GM21717 (cell line): ENCODE measurements around the gene AFAP1L1.

ENCODE experiments used
- ATAC-seq: cut with Tn5 transposase; IDR thresholded peaks from one replicate; pipeline ENCODE4 v1.9.1; 2021; ENCODE audit warnings: mild to moderate bottlenecking, moderate library complexity; ENCODE audit not compliant: unreplicated experiment

Gene AFAP1L1

DNA sequence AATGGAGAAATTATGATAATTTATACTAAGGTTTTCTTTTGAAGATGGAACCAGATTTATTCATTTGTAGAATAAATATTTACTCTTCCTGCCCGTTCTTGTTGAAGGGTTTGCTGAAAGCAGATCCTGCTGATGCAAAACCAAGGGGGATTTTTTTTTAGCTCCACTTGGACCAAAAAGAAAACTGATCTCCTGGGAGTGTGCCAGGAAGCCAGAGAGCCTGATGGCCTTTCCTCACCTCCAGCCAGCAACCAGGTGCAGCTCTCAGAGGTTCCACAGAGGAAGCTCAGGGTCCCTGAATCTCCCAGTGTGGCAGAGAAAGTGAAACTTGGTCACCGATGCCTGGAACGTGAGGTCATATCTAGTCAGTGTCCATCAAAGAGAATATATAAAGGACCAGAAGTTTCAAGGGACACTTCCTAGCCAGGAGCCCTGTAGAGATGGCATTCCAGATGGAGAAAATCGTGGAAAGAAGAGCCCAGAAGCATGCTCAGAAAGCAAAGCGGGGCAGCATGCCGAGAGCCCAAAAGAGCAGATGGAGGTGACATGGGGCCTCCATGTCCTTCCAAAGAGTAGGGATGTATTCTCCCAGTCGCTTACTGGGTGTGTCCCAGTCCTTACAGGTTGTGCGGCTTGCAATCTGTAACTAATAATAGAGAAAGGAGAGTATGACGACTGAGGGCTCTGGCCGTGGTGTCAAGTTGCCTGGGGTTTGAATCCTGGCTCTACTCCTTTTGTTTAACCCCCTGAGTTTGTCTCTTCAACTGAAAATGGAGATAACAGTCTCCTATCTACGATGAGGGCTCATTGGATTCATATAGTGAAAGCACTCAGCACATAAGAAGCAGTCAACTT lies 12.2 kb downstream of the AFAP1L1 start:
- ATAC-seq, result no peak

DNA sequence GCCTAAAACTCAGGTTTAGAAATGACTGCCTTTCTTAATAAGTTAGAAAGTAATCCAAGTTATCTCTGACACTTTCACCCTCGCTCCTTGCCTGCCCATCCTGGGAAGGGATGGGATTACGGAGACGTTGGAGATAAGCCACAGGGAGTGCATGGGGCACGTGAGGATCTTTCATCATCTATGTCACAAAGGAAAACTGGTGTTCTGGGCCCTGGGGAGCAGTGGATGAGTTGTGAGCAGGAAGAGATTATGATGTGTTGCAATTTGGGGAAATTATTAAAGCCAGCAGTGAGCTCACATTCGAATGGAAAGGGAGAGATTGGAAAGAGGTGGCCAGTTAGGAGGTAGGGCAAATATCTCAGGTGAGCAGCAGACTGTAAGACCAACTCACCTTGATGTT lies 12.8 kb downstream of the AFAP1L1 start:
- no peak for ATAC-seq

DNA sequence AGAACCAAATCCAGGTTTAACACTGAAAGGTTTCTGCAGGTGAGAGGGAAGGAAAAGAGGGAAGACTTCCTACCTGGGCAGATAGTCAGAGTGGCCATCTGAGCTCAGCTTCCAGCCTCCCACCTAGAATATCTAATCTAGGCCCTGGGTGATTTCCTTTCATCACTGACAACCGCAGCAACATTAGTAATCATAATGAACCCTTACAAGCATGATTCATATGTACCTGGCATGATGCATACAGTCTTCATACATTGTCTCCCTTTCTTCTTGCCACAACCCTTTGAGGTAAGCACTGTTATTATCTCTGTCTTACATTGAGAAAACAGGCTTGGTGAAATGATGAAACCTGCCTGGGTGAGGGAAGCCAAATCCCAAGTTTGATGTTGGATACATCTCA lies 13.5 kb downstream of the AFAP1L1 start:
- ATAC-seq, result no peak

DNA sequence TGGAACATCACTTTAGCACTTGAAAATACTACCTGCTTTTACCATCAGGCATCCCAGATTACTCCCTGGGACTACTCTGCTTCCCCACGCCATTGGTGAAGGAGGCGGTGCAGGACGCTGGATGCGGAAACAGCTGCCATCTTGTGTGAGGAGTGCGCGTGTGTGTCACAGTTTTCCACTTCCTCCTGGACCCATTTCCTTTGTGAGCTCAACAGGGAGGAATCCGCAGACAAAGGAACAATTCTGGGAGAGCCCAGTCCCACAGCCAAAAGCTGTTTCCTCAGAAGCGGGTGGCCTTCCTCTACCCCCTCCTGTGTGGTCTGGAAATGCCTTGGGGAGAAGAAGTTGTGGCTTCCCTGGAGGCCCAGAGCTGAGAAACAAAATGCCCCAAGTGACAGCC lies 16.8 kb downstream of the AFAP1L1 start:
- no peak for ATAC-seq

DNA sequence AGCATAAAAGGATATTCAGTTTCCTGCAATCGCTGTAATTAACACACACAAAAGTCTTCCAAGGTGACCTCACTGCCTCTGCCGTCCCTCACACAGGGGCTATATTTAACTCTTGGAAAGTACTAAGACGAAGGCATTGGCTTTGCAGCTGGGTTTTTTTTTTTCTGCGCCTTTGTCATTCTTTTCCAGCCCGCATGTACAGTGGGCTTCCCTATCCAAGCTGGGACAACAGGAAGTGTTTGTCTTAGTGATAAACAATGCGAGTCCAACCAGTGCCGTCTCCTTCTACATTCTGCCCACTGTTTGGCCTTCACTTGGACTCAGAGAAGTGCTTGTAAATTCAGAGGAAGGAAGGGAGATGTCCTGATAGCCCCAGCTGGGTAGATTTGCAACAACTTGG lies 17.6 kb downstream of the AFAP1L1 start:
- no peak for ATAC-seq

DNA sequence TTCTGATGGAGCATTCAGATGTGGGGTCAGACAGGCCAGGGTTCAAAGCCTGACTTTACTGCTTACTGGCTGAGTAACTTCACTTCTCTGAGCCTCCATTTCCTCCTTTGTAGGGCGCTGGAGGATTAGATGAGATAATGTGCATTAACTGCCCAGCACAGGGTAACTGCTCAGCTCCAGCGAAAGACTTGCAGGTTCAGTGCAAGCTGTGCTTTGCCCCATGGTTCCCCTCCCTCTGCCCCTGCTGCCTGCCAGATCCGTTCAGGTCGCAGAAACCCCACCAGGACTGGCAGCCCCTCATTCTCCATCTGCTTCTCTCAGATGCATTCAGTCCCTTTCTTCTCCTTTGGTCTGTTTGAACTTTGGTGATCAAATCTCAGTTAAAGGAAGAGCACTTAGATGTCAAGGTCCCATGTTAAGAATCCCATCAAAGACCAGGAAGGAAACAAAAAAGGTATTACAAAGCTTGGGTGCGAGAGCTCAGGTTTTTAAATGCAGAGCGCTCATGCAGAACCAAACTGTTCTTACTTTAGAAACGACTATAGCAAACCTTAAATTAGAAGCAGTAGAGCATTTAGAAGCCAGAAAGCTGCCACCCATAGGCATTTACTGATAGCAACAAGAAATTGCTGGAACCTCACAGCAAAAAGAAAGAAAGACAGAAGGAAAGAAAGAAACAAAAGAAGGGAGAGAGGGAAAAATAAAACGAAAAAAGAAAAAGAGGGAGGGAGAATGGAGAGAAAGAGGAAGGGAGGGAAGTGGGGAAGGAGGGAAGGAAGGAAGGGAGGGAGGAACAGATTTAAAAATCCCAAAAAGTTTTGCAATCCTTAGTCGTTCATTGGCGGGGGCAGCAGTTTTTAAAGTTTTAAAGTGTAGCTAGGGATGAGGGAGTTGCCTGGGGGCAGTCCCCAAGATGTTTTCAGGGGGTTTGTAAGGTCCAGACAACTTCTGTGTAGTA lies 23.5 kb downstream of the AFAP1L1 start:
- no peak for ATAC-seq

DNA sequence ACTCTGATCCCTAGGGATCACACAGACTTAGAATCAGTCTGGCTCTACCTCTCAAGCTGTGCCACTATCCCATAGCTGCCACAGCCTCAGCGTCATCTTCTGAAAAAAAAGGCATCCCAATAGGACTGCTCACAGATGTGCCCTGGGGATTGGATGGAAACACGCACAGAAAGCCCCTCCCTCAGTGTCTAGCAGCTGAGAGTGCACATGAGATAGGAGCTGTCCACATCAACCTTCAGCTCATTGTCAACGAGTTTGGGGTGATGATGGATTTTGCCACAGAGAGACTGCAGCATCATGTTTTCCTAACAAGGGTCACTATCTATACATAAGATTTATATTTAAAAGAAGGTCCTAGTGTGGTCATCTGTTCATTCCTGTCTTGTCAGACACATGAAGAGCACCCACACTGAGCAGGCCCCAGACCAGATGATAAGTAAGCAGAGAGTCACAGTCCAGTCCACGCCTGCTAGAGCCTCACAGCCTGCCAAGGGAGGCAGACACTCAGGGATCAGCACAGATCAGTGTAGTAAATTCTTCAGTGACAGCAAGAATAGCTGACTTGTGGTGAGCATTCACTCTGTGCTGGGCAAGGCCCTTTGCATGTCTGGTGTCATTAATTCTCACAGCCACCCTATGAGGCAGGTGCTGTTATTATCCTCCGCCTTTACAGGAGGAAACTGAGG lies 25.8 kb downstream of the AFAP1L1 start:
- no peak for ATAC-seq

DNA sequence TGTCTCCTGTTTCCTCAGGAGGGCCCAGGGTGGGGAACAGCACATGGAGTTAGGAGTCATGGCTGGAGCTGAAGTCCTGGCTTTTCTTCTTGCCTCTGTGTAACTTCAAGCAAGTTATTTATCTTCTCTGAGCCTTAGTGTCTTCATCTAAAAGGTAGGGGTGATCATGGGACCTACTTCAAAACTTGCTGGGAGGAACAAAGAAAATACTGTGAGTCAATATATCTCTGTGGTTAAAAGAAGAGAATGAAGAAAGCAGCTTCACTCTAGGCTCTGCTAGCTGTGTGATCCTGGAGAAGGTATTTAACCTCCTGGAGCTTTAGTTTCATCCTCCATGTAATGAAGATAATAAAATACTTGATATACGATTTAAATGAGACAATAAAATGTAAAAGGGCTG lies 26.5 kb downstream of the AFAP1L1 start:
- no peak for ATAC-seq

DNA sequence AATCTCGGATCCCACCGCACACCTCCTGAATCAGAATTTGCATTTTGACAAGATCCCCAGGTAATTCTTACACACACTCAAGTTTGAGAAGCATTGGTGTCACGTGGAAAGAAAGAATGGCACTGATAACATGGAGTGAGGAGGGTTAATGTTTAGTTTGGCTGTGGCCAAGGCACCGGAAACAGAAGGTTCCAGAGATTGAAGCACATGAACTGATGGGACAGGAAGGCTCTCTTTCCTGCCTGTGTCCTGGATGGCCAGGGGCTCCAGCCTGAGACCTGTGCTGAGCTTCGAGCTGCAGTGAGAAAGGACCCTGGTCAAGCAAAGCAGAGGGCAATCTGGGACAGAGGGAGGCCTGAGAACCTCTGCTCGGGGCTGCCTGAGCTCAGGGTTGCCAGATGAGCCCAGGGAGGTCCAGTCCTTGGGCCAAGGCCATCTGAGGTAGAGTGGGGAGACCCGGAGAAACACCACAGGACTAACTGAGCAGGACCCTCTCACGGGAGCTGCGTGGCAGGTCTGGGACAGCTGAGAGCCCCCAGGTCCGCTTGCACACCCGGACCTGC lies 27.3 kb downstream of the AFAP1L1 start:
- ATAC-seq, result no peak

DNA sequence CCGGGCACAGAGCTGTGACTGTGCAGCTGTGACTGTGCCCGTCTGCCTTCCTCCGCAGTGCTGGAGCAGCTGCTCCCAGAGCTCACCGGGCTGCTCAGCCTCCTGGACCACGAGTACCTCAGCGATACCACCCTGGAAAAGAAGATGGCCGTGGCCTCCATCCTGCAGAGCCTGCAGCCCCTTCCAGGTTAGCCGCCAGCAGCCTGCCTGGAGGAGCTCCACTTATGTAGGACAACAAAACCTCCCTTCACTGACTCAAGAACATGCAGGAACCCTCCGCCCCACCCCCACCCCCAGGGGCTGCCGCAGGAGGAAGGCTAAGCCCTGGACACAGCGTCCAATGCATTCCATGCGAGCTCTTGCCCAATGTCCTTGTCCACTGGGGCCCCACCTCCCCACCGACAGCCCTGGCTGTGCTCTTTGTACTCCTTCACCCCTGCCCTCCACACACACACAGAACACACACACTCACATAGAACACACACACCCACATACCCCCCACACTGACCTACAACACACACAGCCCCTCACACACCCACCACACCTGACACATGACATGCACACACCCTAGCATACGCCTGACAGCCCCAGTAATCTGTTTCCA lies 27.9 kb downstream of the AFAP1L1 start:
- no peak for ATAC-seq

DNA sequence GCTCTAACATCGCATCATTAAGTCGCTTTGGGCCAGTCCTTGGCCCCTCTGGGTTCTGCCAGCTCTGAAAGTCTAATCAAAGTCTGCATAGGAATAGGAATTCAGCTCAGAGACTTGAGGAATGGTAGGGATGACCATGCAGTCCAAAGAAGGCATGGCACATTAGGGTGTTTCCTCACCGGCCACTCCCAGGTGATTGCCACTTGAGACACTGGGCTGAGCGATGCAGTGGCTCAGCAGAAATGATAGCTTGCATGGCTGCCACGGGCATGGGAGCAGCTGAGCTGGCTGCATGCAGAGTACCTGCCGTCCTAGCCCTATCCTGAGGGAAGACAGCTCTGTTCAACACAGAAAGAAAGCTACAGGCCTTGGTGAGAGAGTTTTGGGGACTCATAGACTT lies 28.8 kb downstream of the AFAP1L1 start:
- no peak for ATAC-seq

DNA sequence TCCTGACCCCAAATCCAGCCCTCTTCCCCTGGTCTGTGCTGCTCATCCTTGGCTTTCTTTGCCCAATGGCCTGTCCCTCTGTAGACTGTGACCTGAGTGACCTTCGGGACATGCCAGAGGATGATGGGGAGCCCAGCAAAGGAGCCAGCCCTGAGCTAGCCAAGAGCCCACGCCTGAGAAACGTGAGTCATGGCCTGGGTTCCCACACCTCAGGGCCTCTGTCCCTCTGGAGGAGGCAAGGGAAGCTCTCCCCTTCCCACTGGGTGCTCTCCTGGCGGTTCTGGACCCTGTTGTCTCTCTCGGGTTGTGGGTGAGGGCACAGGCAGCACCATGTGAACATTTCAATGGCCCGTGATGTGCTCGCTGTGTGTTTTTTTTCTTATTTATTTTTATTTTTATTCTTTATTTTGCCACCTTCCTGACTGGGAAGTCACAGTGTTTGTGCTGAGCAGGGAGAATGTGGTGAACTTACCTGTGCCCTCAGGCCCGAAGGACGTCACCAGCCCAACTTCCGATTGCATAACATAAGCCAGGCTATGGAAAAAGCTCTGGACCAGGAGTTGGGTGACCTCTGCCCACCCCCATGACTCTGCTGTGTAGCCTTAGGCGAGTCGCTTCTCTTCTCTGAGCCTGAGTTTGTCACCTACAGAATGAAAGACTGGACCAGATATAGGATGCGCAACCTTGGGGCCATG lies 29.5 kb downstream of the AFAP1L1 start:
- ATAC-seq, result no peak

DNA sequence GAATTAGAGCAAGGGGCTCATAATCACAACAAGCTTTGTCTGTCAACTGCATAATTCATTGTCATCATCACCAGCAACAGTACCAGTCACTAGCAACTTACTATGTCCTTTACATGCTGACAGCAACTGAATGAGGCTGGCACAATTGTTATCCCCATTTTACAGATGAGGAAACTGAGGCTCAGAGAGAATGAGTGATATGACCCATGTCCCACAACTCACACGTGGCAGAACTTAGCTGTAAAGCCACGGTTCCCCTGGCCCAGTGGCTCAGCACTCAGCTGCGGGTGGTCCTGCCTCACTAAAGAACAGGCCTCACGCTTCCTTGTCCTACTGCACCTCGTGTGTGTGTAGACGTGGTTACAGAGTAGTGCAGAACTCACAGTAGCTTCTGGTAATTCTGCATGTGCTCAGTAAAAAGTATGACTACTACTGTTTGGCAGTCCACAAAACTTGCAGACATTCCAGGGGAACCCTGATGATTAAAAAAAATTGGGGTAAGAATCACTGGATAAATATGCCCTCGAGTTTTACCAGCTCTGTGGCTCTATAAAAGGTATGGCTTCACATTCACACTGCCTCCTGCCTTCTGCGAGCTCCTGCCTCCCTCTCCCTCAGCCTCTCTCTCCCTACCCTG lies 30.2 kb downstream of the AFAP1L1 start:
- ATAC-seq, result no peak

DNA sequence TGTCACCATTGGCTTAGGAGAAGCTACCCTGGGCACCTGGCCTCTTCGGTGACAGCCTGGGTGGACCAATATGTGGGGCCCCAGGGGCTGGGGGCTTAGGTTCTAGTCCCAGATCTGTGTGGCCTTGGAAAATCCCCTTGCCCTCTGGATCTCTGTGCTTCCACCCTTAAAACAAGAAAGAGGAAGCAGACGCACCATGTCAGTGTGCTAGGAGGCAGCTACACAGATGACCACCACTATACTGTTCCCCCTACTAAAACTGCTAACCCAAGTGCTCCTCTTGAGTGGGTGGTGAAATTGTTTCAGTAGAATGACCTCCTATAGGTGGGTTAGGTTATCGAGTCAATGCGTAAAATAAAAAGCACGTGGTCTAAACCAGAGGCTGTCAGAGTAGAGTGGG lies 31.0 kb downstream of the AFAP1L1 start:
- ATAC-seq, result no peak

DNA sequence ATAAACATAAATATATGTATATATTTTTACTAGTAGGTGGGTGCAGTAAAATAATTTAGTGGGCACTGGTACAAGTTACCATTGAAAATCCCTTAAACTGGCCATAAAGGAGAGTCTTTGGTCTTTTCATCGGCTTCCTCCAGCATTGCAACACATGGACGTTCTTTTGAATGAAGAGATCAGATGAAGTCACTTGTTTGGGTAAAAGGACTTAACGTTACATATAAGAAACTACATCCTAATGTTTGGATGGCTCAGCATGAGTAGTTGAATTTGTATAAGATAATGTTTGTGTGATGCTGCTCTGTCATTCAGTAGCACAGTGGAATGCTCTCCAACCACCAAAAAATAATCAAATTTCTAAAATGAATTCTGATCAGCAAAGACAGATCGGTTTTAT lies 31.6 kb downstream of the AFAP1L1 start:
- ATAC-seq, result no peak

DNA sequence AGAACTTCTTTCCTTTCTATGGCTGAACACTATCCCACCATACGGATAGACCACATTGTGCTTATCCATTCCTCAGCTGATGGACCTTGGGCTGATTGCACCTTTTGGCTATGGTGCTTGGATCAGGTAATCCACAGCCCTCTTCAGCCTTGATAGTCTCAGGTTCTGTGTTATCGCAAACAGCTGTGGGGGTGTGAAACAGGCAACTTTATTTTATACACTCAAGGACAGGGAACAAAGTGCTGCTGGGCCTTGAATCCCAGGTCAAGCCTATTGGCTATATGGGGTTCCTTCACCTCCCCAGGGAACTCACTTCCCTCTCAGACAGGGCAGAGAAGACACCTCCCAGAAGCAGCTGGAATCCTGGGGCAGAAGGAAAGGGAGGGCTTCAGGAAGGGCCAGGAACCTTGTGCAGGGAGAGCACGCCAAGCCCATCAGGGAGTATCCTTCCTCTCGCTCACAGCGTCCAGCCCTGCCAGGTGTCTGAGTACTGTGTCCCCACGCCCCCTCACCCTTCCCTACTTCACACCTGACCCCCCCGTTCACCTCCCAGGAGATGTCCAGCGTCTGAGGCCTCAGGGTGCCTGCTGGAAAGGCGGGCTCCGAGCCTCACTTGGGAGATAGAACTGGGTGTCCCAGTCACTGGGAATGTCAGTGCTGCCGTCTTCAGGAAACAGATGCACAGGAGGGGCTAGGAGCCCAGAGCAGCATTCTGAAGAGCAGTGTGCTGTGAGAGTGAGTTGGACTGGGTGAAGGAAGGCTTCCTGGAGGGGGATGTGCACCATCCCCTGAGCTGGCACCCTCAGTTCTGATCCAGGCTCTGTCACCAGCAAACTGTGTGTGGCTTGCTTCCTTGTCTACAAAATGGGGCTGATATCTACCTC lies 32.8 kb downstream of the AFAP1L1 start:
- ATAC-seq, result no peak

DNA sequence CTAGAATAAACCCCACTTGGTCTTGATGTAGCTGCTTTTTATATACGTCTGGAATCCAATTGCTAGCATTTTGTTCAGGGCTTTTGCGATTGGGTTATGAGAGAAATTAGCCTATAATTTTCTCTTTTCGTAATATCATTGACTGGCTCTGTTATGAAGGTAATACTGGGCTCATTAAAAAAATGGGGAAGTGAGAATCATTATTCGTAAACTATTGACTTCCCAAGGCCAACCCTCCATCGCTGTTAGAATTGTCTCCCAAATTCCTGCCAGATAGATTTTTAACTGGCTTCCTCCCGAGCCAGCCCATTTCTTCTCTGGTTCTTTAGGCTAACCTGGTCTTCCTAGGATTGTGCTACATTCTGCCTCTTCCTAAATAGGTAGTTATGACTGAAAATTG lies 37.7 kb downstream of the AFAP1L1 start:
- ATAC-seq, result no peak

DNA sequence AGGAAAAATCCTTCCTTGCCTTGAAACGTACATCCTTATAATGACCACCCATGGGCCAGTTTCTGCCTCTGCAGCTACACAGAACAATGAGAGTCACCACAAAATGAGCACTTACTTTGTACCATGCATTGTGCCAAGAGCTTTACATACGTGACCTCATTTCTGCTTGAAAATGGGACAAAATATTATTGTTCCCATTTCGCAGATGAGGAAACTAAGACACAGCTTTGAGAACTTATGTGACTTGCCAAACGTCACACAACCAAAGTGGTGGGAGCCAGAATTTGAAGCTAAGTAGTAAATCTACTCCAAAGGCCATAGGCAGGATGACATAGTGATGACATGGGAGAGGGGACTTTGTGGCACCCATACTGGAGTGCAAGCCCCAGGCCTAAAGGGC lies 38.8 kb downstream of the AFAP1L1 start:
- no peak for ATAC-seq
